IPS DF 6.9 (cell line): ENCODE results near the gene IFNA14.
A peak's percentile ranks its signal among the peaks of the same experiment; 100 is the strongest.
"Not testable (repeated sequence)": the region's sequence is repeated elsewhere in the genome, so short reads cannot be mapped to it uniquely, and the experiment has no call there.

Experiments
- DNase-seq: peaks from one replicate; pipeline ENCODE4 v3.0.0-alpha.2; 2013; ENCODE audit warnings: low read depth, low spot score
- H3K27ac ChIP-seq: one replicate; pipeline ENCODE4 v1.5.1; 2013; ENCODE audit warnings: low read length, control low read depth
- H3K27me3 ChIP-seq: 2 replicates; pipeline ENCODE4 v1.6.1; 2013; ENCODE audit warnings: mild to moderate bottlenecking, low read length; ENCODE audit not compliant: control insufficient read depth, insufficient read depth
- H3K36me3 ChIP-seq: 2 replicates; pipeline ENCODE4 v1.6.1; 2013; ENCODE audit warnings: low read length; ENCODE audit not compliant: control insufficient read depth, insufficient read depth
- H3K4me1 ChIP-seq: 2 replicates; pipeline ENCODE4 v1.6.1; 2013; ENCODE audit warnings: low read length; ENCODE audit not compliant: control insufficient read depth, insufficient read depth
- H3K4me3 ChIP-seq: 2 replicates; pipeline ENCODE4 v1.5.1; 2013; ENCODE audit warnings: mild to moderate bottlenecking, low read length
- H3K9me3 ChIP-seq: 2 replicates; pipeline ENCODE4 v1.6.1; 2013; ENCODE audit warnings: low read length, inconsistent platforms; ENCODE audit not compliant: control insufficient read depth, insufficient read depth
- WGBS: extraction: QIAGEN DNeasy Blood & Tissue Kit; methylation state at CpG from one replicate; pipeline ENCODE4 v1.1.7; 2013; ENCODE audit warnings: mixed read lengths, missing lambda C conversion rate; ENCODE audit not compliant: insufficient read length, insufficient coverage; 5-methylcytosine and 5-hydroxymethylcytosine counted together

IFNA14 gene

GRCh38 chr9:21252721-21253547 is 13.1 kb upstream of the IFNA14 start:
- H3K4me3 ChIP-seq = no peak overlapping the region
- H3K4me1 ChIP-seq = peaks cover 3% of the 10 kb centered on the region; the same call in 1 of the 2 replicates
- no CpG with 5 or more reads among the region's 3 CpGs for WGBS
- no peaks in the 10 kb centered on the region for H3K9me3 ChIP-seq
- no peaks in the 10 kb centered on the region for H3K27me3 ChIP-seq
- no peaks in the 10 kb centered on the region for H3K36me3 ChIP-seq
- H3K27ac ChIP-seq = no peak overlapping the region
- DNase-seq = peak; percentile 11

DNA sequence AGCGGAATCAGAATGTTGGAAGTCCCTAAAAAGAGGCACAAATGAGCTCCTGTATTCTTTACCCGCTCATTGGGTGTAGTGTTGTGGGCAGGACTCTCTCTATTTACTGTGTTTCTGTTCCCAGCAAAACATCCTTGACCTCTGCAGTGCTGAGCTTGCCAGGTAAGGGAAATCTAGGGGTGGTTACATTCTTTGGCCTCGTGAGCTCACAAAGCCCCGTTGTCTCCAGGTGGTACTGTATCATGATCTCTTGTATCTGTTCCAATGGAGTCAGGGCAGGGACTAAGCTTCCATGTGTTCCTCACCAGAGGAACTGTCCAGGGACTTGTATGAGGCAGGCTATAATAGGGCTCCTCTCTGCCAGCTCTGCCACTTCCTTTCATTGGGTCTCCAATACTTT is 11.8 kb upstream of the IFNA14 start:
- WGBS = no CpG with 5 or more reads among the region's 4 CpGs
- no peaks in the 10 kb centered on the region for H3K9me3 ChIP-seq
- H3K4me3 ChIP-seq = no peak overlapping the region
- no peak overlapping the region for H3K27ac ChIP-seq
- DNase-seq = no peak
- no peaks in the 10 kb centered on the region for H3K27me3 ChIP-seq
- H3K4me1 ChIP-seq = peaks cover 3% of the 10 kb centered on the region; the same call in 1 of the 2 replicates
- no peaks in the 10 kb centered on the region for H3K36me3 ChIP-seq

- no peak overlapping the region for H3K4me3 ChIP-seq
- no peak for DNase-seq
- no peaks in the 10 kb centered on the region for H3K9me3 ChIP-seq
- no peaks in the 10 kb centered on the region for H3K27me3 ChIP-seq
- no peak overlapping the region for H3K27ac ChIP-seq
- WGBS = no CpG with 5 or more reads among the region's 1 CpG
- no peaks in the 10 kb centered on the region for H3K36me3 ChIP-seq
- peaks cover 3% of the 10 kb centered on the region; the same call in 1 of the 2 replicates for H3K4me1 ChIP-seq
These were observed 11.4 kb upstream of the IFNA14 start for GRCh38 chr9:21251190-21251589.

- Histone ChIP-seq H3K27me3 (no peaks in the 10 kb centered on the region), H3K4me3 (no peak overlapping the region), H3K36me3 (no peaks in the 10 kb centered on the region), H3K27ac (no peak overlapping the region), H3K4me1 (no peaks in the 10 kb centered on the region), H3K9me3 (no peaks in the 10 kb centered on the region)
- DNase-seq = no peak
- no CpG with 5 or more reads among the region's 2 CpGs for WGBS
These were observed 5.0 kb upstream of the IFNA14 start for GRCh38 chr9:21244836-21245235.

DNA sequence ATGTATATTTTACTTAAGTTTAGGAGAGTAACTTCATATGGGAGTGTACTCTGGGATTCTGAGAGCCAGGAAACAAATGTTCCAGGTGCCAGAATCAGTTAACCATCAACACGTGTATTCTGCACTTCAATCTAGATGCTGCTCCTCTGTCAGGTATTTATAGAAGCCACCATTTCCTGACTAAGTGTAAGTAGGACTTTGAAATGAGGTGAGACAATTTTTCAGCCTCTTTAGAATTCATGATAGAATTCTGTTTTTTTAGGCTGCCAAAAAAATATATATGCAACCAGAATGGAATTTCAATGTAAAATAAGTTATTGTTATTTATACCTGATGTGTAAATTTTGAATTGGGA is 3.5 kb downstream of the IFNA14 start:
- not testable (repeated sequence) for H3K9me3 ChIP-seq, H3K36me3 ChIP-seq, H3K4me1 ChIP-seq, DNase-seq, H3K27ac ChIP-seq, H3K27me3 ChIP-seq, H3K4me3 ChIP-seq
- WGBS = no CpG with 5 or more reads among the region's 1 CpG

DNA sequence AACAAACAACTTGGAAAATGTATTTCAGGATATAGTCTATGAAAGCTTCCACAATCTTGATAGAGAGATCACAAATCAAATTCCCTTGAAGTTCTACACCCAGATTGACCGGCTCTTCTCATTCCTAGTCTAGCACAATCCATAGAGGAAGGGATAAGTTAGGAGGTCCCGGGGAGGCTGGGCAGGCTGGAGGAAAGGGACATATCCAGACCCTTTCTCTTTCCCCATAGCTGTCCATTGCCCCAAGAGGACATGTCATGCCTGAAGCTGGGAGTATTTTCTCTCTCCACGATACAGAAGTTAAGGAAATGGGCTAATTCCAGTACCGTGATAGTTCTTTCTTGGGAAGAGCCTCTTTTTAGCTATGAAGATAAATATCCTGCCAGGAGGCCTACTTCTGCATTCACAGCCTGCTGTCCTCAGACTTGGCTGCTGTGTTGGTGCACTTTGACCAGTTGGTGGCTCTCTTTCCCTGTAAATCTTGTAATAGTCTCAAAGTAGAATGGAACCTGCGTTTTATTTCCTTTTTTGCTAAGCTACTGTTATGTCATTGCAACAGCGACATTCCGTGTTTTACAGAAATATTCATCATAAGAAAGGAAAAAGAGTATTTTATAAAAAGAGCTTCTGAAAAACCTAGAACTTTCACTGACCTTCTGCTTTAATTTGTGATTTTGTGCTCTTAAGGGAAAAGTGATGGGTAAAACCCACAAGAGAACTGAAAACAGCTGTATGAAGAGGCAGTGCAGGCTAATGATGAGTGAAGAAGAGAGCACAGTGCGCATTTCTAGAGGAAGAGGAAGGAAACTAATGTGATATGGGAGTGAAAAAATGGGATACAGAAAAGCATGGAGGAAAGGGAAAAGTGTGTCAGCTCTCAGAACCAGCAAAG is 4.1 kb downstream of the IFNA14 start:
- H3K27ac ChIP-seq, H3K27me3 ChIP-seq, H3K36me3 ChIP-seq, H3K4me1 ChIP-seq, H3K4me3 ChIP-seq, DNase-seq, H3K9me3 ChIP-seq: not testable (repeated sequence)
- no CpG with 5 or more reads among the region's 8 CpGs for WGBS

- no CpG with 5 or more reads among the region's 4 CpGs for WGBS
- no peak overlapping the region for H3K4me3 ChIP-seq
- no peaks in the 10 kb centered on the region for H3K27me3 ChIP-seq
- H3K27ac ChIP-seq = no peak overlapping the region
- H3K36me3 ChIP-seq = no peaks in the 10 kb centered on the region
- no peaks in the 10 kb centered on the region for H3K9me3 ChIP-seq
- no peaks in the 10 kb centered on the region for H3K4me1 ChIP-seq
- no peak for DNase-seq
These were observed 5.6 kb downstream of the IFNA14 start for GRCh38 chr9:21234153-21234687.

GRCh38 chr9:21233258-21233657 is 6.5 kb downstream of the IFNA14 start:
- DNase-seq = no peak
- H3K4me1 ChIP-seq = no peaks in the 10 kb centered on the region
- H3K27me3 ChIP-seq = no peaks in the 10 kb centered on the region
- H3K36me3 ChIP-seq = no peaks in the 10 kb centered on the region
- no peak overlapping the region for H3K4me3 ChIP-seq
- H3K27ac ChIP-seq = no peak overlapping the region
- no peaks in the 10 kb centered on the region for H3K9me3 ChIP-seq
- no CpG with 5 or more reads among the region's 2 CpGs for WGBS

GRCh38 chr9:21228122-21228521 is 11.7 kb downstream of the IFNA14 start, which contains the start of gene IFNA17:
Gene IFNA17, minus strand, starts transcription at chr9:21228222. Its CDS starts 49 bp downstream, at chr9:21228173.
- WGBS = no CpG with 5 or more reads among the region's 2 CpGs
- Histone ChIP-seq H3K4me1 (no peaks in the 10 kb centered on the region), H3K4me3 (no peak within 1 kb of the TSS), H3K27ac (no peak within 1 kb of the TSS), H3K9me3 (no peaks in the 10 kb centered on the region), H3K27me3 (no peaks in the 10 kb centered on the region), H3K36me3 (no peaks in the 10 kb centered on the region)
- DNase-seq = no peak

- not testable (repeated sequence) for DNase-seq, H3K36me3 ChIP-seq, H3K27me3 ChIP-seq, H3K27ac ChIP-seq, H3K4me1 ChIP-seq, H3K9me3 ChIP-seq, H3K4me3 ChIP-seq
- no CpG with 5 or more reads among the region's 1 CpG for WGBS
These were observed 22.6 kb downstream of the IFNA14 start, which contains the start of gene IFNA16 for GRCh38 chr9:21217211-21217610. Gene IFNA16, minus strand, starts transcription at chr9:21217311. Its CDS starts 6 bp downstream, at chr9:21217305.
